Glutamatergic neuron (in vitro differentiated cells): ENCODE data around the gene CATSPER3. TPM values are rescaled to one million over a fixed set of nuclear protein-coding genes. Genes with fewer than 3 reads are reported as not detected.

Experiments used
- DNase-seq: peaks from one replicate; pipeline ENCODE4 v3.0.0; 2022
- H3K27ac Mint-ChIP-seq: one replicate; pipeline ENCODE4 v1.8.0; 2020; ENCODE audit warnings: mild to moderate bottlenecking, mixed read lengths, inconsistent platforms; ENCODE audit not compliant: unreplicated experiment
- H3K27me3 Mint-ChIP-seq: one replicate; pipeline ENCODE4 v1.8.0; 2020; ENCODE audit warnings: mild to moderate bottlenecking, moderate library complexity, mixed read lengths, inconsistent platforms; ENCODE audit not compliant: unreplicated experiment
- H3K36me3 Mint-ChIP-seq: one replicate; pipeline ENCODE4 v1.8.0; 2020; ENCODE audit warnings: mild to moderate bottlenecking, mixed read lengths, inconsistent platforms; ENCODE audit not compliant: unreplicated experiment
- H3K4me1 Mint-ChIP-seq: one replicate; pipeline ENCODE4 v1.8.0; 2020; ENCODE audit warnings: mild to moderate bottlenecking, low read depth, mixed read lengths, inconsistent platforms; ENCODE audit not compliant: unreplicated experiment
- H3K4me3 Mint-ChIP-seq: one replicate; pipeline ENCODE4 v1.8.0; 2020; ENCODE audit warnings: mild to moderate bottlenecking, mixed read lengths, inconsistent platforms; ENCODE audit not compliant: unreplicated experiment
- H3K9me3 Mint-ChIP-seq: one replicate; pipeline ENCODE4 v1.8.0; 2020; ENCODE audit warnings: mild to moderate bottlenecking, moderate library complexity, mixed read lengths, inconsistent platforms; ENCODE audit not compliant: unreplicated experiment
- CTCF ChIP-seq: fragments of 200-600 bp; sonication (generic); IDR thresholded peaks from one replicate; pipeline ENCODE4 v1.5.0; 2021; ENCODE audit not compliant: partially characterized antibody, unreplicated experiment
- total RNA-seq: library from RNA; stranded (reverse); fragmentation: NEBNext Ultra II Directional; extraction: Animal tissue kit (Norgen Biotek cat#: 25700); gene quantifications from one replicate; pipeline ENCODE4 v1.2.1, GENCODE V29; 2021; ENCODE audit not compliant: unreplicated experiment

CATSPER3 gene
- total RNA-seq, 1 donor from 2014 or later: 0.54 TPM

- Mint-ChIP-seq H3K27ac (no peak overlapping the region), H3K4me1 (peaks cover 20% of the 10 kb centered on the region), H3K36me3 (no peaks in the 10 kb centered on the region), H3K9me3 (peaks cover 4% of the 10 kb centered on the region), H3K27me3 (peaks cover 5% of the 10 kb centered on the region), H3K4me3 (no peak overlapping the region)
- no peak for DNase-seq
- TF ChIP-seq CTCF: no peak
These were observed 1.5 kb downstream of the CATSPER3 start for GRCh38 chr5:134969166-134969565.

GRCh38 chr5:134975078-134975715 is 7.5 kb downstream of the CATSPER3 start:
- Mint-ChIP-seq H3K27me3 (peaks cover 1% of the 10 kb centered on the region), H3K36me3 (peaks cover 20% of the 10 kb centered on the region), H3K4me3 (no peak overlapping the region), H3K4me1 (no peaks in the 10 kb centered on the region), H3K27ac (no peak overlapping the region), H3K9me3 (peaks cover 3% of the 10 kb centered on the region)
- TF ChIP-seq CTCF: no peak
- DNase-seq: no peak

GRCh38 chr5:134975843-134976242 is 8.1 kb downstream of the CATSPER3 start:
- peaks cover 20% of the 10 kb centered on the region for H3K36me3 Mint-ChIP-seq
- no peaks in the 10 kb centered on the region for H3K4me1 Mint-ChIP-seq
- TF ChIP-seq CTCF: no peak
- peaks cover 5% of the 10 kb centered on the region for H3K9me3 Mint-ChIP-seq
- H3K27me3 Mint-ChIP-seq: peaks cover 1% of the 10 kb centered on the region
- no peak overlapping the region for H3K27ac Mint-ChIP-seq
- DNase-seq: no peak
- no peak overlapping the region for H3K4me3 Mint-ChIP-seq

- Mint-ChIP-seq H3K27me3 (peaks cover 3% of the 10 kb centered on the region), H3K27ac (no peak overlapping the region), H3K4me3 (no peak overlapping the region), H3K9me3 (peaks cover 5% of the 10 kb centered on the region), H3K4me1 (no peaks in the 10 kb centered on the region), H3K36me3 (peaks cover 27% of the 10 kb centered on the region)
- no peak for TF ChIP-seq CTCF
- no peak for DNase-seq
These were observed 9.1 kb downstream of the CATSPER3 start for GRCh38 chr5:134976841-134977240.

- DNase-seq: no peak
- no peak overlapping the region for H3K27ac Mint-ChIP-seq
- no peak for TF ChIP-seq CTCF
- H3K4me1 Mint-ChIP-seq: no peaks in the 10 kb centered on the region
- H3K36me3 Mint-ChIP-seq: peaks cover 42% of the 10 kb centered on the region
- H3K27me3 Mint-ChIP-seq: peaks cover 5% of the 10 kb centered on the region
- H3K9me3 Mint-ChIP-seq: peaks cover 7% of the 10 kb centered on the region
- H3K4me3 Mint-ChIP-seq: no peak overlapping the region
These were observed 11.7 kb downstream of the CATSPER3 start for GRCh38 chr5:134979416-134979815.
